Measurements from ENCODE around the gene TSPAN31.

The TSPAN31 gene

DNA sequence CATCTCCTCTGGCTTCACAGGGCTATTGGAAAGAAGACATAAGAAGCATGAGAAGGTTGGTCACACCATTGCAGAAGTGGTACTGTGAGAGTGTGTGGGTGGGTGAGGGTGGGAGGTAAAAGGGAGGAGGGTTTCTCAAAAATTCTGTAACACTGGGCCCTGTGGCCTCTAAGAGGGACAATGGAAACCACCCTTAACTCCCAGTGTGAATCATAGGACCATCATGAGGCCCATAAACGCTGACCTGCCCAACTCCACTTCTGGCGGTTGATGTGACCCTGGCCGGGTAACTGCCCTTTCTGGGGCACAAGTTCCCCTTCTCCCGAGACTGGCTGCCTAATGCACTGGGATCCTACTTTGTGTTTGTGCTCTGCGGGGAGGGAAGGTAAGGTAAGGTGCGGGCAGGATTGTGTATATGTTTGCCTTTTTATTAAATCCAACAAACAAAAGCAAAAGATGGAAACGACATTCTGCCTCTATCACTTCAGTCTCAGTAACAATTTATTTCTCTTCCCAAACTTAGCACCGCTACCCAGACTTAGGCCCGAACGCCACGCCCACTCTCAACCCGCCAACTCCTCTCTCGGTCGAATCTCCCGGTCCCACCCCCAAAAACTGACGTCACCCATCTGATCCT lies 26.5 kb downstream of the TSPAN31 start (continued):
- TF ChIP-seq PRDM10 (tag by site-specific recombination; IDR thresholded peaks at IDR 0.05) (peak; percentile 96), ZNF843 (tag by site-specific recombination; IDR thresholded peaks at IDR 0.05) (no peak), ZNF184 (tag by site-specific recombination; IDR thresholded peaks at IDR 0.05) (no peak), ZNF776 (tag by site-specific recombination; IDR thresholded peaks at IDR 0.05; ENCODE audit: borderline replicate concordance) (no peak), GFI1B (tag by site-specific recombination; IDR thresholded peaks at IDR 0.05) (no peak)
- TF ChIP-seq, protein P1, sequence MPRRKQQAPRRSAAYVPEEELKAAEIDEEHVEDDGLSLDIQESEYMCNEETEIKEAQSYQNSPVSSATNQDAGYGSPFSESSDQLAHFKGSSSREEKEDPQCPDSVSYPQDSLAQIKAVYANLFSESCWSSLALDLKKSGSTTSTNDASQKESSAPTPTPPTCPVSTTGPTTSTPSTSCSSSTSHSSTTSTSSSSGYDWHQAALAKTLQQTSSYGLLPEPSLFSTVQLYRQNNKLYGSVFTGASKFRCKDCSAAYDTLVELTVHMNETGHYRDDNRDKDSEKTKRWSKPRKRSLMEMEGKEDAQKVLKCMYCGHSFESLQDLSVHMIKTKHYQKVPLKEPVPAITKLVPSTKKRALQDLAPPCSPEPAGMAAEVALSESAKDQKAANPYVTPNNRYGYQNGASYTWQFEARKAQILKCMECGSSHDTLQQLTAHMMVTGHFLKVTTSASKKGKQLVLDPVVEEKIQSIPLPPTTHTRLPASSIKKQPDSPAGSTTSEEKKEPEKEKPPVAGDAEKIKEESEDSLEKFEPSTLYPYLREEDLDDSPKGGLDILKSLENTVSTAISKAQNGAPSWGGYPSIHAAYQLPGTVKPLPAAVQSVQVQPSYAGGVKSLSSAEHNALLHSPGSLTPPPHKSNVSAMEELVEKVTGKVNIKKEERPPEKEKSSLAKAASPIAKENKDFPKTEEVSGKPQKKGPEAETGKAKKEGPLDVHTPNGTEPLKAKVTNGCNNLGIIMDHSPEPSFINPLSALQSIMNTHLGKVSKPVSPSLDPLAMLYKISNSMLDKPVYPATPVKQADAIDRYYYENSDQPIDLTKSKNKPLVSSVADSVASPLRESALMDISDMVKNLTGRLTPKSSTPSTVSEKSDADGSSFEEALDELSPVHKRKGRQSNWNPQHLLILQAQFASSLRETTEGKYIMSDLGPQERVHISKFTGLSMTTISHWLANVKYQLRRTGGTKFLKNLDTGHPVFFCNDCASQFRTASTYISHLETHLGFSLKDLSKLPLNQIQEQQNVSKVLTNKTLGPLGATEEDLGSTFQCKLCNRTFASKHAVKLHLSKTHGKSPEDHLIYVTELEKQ (tag by site-specific recombination; IDR thresholded peaks at IDR 0.05; ENCODE audit: borderline replicate concordance): no peak
- TF ChIP-seq, protein P2, sequence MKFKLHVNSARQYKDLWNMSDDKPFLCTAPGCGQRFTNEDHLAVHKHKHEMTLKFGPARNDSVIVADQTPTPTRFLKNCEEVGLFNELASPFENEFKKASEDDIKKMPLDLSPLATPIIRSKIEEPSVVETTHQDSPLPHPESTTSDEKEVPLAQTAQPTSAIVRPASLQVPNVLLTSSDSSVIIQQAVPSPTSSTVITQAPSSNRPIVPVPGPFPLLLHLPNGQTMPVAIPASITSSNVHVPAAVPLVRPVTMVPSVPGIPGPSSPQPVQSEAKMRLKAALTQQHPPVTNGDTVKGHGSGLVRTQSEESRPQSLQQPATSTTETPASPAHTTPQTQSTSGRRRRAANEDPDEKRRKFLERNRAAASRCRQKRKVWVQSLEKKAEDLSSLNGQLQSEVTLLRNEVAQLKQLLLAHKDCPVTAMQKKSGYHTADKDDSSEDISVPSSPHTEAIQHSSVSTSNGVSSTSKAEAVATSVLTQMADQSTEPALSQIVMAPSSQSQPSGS (tag by site-specific recombination; IDR thresholded peaks at IDR 0.05; ENCODE audit: low read depth): peak; percentile 100
- TF ChIP-seq, protein P3, sequence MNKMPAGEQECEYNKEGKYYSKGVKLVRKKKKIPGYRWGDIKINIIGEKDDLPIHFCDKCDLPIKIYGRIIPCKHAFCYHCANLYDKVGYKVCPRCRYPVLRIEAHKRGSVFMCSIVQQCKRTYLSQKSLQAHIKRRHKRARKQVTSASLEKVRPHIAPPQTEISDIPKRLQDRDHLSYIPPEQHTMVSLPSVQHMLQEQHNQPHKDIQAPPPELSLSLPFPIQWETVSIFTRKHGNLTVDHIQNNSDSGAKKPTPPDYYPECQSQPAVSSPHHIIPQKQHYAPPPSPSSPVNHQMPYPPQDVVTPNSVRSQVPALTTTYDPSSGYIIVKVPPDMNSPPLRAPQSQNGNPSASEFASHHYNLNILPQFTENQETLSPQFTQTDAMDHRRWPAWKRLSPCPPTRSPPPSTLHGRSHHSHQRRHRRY (tag by site-specific recombination; IDR thresholded peaks at IDR 0.05): no peak

- peaks cover 14% of the 10 kb centered on the region for H3K4me1 ChIP-seq (ENCODE audit: control insufficient read depth, insufficient read depth, low read length)
- POLR2A ChIA-PET: interaction anchor here (0.6 to 1.8 kb wide), 18 partner anchors 9 to 242 kb away, joined by 3 to 14 read pairs (median 4); partner anchors contain the start of genes ATP23, CDK4, CTDSP2 and MARCHF9
- TF ChIP-seq, protein P4, sequence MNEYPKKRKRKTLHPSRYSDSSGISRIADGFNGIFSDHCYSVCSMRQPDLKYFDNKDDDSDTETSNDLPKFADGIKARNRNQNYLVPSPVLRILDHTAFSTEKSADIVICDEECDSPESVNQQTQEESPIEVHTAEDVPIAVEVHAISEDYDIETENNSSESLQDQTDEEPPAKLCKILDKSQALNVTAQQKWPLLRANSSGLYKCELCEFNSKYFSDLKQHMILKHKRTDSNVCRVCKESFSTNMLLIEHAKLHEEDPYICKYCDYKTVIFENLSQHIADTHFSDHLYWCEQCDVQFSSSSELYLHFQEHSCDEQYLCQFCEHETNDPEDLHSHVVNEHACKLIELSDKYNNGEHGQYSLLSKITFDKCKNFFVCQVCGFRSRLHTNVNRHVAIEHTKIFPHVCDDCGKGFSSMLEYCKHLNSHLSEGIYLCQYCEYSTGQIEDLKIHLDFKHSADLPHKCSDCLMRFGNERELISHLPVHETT (tag by site-specific recombination; IDR thresholded peaks at IDR 0.05): peak; percentile 94
- TF ChIP-seq GLIS2 (tag by site-specific recombination; IDR thresholded peaks at IDR 0.05): peak; percentile 77
- TF ChIP-seq, protein P5, sequence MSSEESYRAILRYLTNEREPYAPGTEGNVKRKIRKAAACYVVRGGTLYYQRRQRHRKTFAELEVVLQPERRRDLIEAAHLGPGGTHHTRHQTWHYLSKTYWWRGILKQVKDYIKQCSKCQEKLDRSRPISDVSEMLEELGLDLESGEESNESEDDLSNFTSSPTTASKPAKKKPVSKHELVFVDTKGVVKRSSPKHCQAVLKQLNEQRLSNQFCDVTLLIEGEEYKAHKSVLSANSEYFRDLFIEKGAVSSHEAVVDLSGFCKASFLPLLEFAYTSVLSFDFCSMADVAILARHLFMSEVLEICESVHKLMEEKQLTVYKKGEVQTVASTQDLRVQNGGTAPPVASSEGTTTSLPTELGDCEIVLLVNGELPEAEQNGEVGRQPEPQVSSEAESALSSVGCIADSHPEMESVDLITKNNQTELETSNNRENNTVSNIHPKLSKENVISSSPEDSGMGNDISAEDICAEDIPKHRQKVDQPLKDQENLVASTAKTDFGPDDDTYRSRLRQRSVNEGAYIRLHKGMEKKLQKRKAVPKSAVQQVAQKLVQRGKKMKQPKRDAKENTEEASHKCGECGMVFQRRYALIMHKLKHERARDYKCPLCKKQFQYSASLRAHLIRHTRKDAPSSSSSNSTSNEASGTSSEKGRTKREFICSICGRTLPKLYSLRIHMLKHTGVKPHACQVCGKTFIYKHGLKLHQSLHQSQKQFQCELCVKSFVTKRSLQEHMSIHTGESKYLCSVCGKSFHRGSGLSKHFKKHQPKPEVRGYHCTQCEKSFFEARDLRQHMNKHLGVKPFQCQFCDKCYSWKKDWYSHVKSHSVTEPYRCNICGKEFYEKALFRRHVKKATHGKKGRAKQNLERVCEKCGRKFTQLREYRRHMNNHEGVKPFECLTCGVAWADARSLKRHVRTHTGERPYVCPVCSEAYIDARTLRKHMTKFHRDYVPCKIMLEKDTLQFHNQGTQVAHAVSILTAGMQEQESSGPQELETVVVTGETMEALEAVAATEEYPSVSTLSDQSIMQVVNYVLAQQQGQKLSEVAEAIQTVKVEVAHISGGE (tag by site-specific recombination; conservative IDR thresholded peaks at IDR 0.05; ENCODE audit: low read depth): peak; percentile 38; the same call in 1 of the 2 replicates
- peak; percentile 8; the same call in 1 of the 2 replicates for TF ChIP-seq ZNF423 (tag by site-specific recombination; IDR thresholded peaks at IDR 0.05)
Measured at GRCh38 chr12:57771873-57772428, 27.1 kb downstream of the TSPAN31 start, which contains the start of gene METTL1. TSS of gene METTL1 (minus strand) at chr12:57772105. CDS start at chr12:57772083, 22 bp downstream.

More at GRCh38 chr12:57771873-57772428, 27.1 kb downstream of the TSPAN31 start, which contains the start of gene METTL1:
- H3K4me3 ChIP-seq (ENCODE audit: low read depth, low read length): peak within 1 kb of the TSS; percentile 93
- CTCF ChIA-PET: interaction anchor here (0.7 to 1.4 kb wide), 4 partner anchors 11 to 36 kb away, joined by 3 to 6 read pairs (median 6); partner anchors contain the start of gene TSFM
- H3K27ac ChIP-seq (ENCODE audit: extremely low read depth, low read depth, low read length): peak within 1 kb of the TSS; percentile 94
- H3K9me3 ChIP-seq (ENCODE audit: control insufficient read depth, insufficient read depth, low read depth, low read length): no peaks in the 10 kb centered on the region
- peaks cover 5 to 43% of the 10 kb centered on the region in 2 experiments; a peak in 2 of 3 replicates for H3K36me3 ChIP-seq (ENCODE audit: control insufficient read depth in 2 of 2, insufficient read depth in 1 of 2, low read length in 2 of 2)
